HUES48 (cell line): ENCODE data around the gene EIF4E1B.

Source experiments
- H3K27ac ChIP-seq: one replicate; pipeline ENCODE4 v1.7.0; 2013; ENCODE audit warnings: low read depth, low read length, inconsistent platforms
- H3K27me3 ChIP-seq: 2 replicates; pipeline ENCODE4 v1.6.1; 2013; ENCODE audit warnings: mild to moderate bottlenecking, low read length; ENCODE audit not compliant: control insufficient read depth, insufficient read depth
- H3K36me3 ChIP-seq: 2 replicates; pipeline ENCODE4 v1.6.1; 2013; ENCODE audit warnings: low read length; ENCODE audit not compliant: control insufficient read depth, insufficient read depth
- H3K4me1 ChIP-seq: 2 replicates; pipeline ENCODE4 v1.6.1; 2013; ENCODE audit warnings: mild to moderate bottlenecking, low read length; ENCODE audit not compliant: control insufficient read depth, insufficient read depth
- H3K4me3 ChIP-seq: 2 replicates; pipeline ENCODE4 v1.5.1; 2013; ENCODE audit warnings: mild to moderate bottlenecking, low read depth, low read length
- H3K9ac ChIP-seq: 2 replicates; pipeline ENCODE4 v1.6.1; 2013; ENCODE audit warnings: mild to moderate bottlenecking, low read depth, low read length, moderate library complexity
- H3K9me3 ChIP-seq: 2 replicates; pipeline ENCODE4 v1.6.1; 2013; ENCODE audit warnings: low read length; ENCODE audit not compliant: control insufficient read depth, insufficient read depth

Gene EIF4E1B

DNA sequence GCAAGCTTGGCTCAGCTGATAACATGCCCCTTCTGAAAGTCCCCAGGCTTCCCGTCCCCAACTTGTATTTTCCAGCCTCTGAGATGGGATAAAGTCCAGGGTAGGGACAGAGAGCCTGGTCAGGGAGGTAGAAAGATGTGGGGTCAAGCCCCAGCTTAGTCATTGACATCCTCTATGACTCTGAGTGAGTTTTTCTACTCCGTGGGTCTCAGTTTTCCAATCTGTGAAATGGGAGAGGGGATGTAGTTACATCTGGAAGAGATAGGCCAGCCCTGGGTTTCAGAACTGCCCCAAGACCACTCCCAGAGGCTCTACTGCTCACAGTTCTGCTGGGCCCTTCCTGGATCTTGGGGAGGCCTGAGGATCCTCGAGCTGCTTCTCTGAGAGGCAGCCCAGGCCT lies 23.6 kb upstream of the EIF4E1B start:
- Histone ChIP-seq H3K4me1 (peaks cover 3% of the 10 kb centered on the region; the same call in 1 of the 2 replicates), H3K27me3 (peaks cover 14% of the 10 kb centered on the region), H3K27ac (no peak overlapping the region), H3K9me3 (no peaks in the 10 kb centered on the region), H3K36me3 (no peaks in the 10 kb centered on the region), H3K9ac (no peak overlapping the region), H3K4me3 (no peak overlapping the region)

DNA sequence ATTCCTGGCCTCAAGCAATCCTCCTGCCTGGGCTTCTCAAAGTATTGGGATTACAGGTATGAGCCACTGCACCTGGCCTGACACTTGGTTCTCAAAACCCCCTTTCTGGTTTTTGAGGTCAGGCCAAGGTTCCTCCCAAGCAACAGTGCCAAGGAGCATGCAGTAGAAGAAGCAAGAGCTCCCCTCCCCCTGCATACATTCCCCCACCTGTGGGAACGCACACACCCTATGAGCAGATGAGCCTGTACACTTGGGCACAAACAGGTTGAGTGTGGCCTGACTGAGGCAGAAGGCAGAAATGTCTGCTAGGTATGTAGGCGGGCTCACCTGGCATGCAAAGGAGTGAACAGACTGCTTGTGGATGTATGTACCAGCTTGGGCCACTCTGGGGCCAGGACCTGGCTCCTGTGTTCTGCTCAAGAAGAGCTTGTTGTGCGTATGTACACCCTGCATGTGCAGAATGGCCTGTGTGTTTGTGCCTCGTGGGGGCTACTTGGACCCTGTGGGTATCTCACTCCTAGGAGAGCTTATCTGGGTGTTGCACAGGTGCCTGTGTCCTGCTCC lies 22.3 kb upstream of the EIF4E1B start:
- Histone ChIP-seq H3K4me1 (peaks cover 3% of the 10 kb centered on the region; the same call in 1 of the 2 replicates), H3K36me3 (no peaks in the 10 kb centered on the region), H3K9me3 (no peaks in the 10 kb centered on the region), H3K27me3 (peaks cover 14% of the 10 kb centered on the region), H3K27ac (no peak overlapping the region), H3K9ac (no peak overlapping the region), H3K4me3 (no peak overlapping the region)

DNA sequence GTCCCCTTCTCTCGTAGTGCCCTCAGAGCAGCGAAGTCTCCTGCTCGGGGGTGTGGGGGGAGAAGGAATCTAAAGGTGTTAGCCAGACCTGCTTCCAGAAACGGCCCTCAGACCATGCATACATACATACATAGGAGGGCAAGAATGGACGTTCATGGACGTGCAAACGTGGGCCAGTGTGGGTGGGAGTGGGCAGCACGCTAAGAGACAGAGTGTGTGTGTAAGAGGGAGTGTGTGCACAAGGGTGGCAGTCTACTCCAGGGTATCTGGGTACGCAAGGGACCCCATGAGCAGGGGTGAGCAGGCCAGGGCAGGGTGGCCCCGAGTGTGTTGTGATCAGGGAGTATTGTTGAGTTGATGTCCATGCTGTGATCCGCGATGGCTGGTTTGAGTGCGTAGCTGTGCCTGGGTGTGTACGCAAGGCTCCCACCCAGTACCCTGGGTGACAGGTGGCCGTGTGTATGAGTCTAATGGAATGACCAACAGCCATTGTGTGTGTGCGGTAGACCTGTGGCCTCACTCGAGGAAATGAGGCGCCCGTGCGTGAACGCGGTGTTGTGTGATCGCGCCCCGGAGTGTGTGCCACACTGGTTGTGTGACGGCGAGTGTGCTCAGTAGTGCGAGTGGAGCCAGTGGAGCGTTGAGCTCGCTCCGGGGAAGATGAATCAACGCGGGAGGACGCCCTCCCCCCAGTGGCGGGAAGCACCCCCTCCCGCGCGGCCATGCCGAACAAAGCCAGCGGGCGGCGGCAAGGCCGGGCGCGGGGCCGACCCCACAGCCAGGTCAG lies 21.3 kb upstream of the EIF4E1B start:
- peaks cover 14% of the 10 kb centered on the region for H3K27me3 ChIP-seq
- H3K9ac ChIP-seq = peak overlapping the region; percentile 53; the same call in 1 of the 2 replicates
- H3K27ac ChIP-seq = peak overlapping the region; percentile 32
- no peaks in the 10 kb centered on the region for H3K36me3 ChIP-seq
- 0 out of 2 replicates have a peak, but pooled peaks cover 3% of the 10 kb centered on the region for H3K4me1 ChIP-seq
- peak overlapping the region; percentile 68 for H3K4me3 ChIP-seq
- H3K9me3 ChIP-seq = no peaks in the 10 kb centered on the region

DNA sequence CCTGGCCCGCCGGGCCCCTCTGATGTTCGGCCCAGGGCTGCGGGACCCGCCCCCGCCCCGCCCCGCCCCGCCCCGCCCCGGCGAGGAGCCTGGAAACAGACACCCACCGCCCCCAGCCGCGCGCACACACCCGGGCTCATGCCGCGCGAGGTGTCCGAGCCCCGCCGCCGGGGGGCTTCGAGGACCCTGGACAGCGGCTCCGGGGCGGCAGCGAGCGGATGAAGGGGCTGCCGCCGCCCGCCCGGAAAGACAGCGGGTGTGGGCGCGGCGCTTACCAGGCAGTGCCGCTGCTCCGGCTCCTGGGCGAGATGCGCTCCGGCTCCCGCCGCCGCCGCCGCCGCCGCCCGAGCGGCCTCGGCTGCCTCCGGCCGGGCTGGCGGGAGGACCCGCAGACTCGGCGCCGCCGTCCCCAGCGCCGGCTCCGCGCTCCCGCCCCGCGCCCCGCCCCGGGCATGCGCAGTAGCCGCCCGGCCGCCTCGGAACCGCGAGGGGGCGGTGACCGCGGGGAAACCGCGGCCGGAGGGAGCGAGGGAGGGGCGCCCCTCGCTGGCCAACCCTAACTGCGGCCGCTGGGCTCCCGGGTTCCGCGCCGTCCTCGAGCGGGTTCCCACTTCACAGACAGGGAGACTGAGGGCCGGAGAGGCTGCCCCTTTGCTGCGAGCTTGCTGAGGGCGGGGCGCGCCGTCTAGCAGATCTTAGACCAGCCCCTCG lies 20.6 kb upstream of the EIF4E1B start, which contains the start of gene GPRIN1:
GPRIN1 (minus strand) TSS at position 433 of the 711 bp plus-strand sequence. CDS start 10,322 bp downstream, outside the sequence.
- peak within 1 kb of the TSS; percentile 53; the same call in 1 of the 2 replicates for H3K9ac ChIP-seq
- H3K9me3 ChIP-seq = no peaks in the 10 kb centered on the region
- peak within 1 kb of the TSS; percentile 68 for H3K4me3 ChIP-seq
- H3K4me1 ChIP-seq = 0 out of 2 replicates have a peak, but pooled peaks cover 3% of the 10 kb centered on the region
- H3K27me3 ChIP-seq = peaks cover 14% of the 10 kb centered on the region
- H3K27ac ChIP-seq = peak within 1 kb of the TSS; percentile 70
- H3K36me3 ChIP-seq = no peaks in the 10 kb centered on the region

DNA sequence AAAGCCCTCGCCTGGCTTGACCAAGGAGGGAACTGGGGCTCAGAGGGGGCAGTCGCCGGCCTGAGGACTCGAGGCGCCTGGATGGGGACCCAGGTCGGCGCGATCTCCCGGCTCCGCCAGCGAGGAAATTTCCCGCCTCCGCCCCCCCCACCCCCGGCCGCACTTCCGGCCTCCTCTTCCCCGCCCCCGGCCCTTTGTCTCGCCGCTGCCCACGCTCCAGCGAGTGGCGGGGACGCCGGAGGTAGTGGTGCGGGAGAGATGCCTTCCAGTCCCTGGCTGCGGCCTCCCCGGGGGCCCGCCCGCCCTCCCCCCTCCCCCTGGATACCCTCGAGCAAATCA lies 20.1 kb upstream of the EIF4E1B start:
- Histone ChIP-seq H3K9me3 (no peaks in the 10 kb centered on the region), H3K27me3 (peaks cover 14% of the 10 kb centered on the region), H3K9ac (no peak overlapping the region), H3K27ac (peak overlapping the region; percentile 52), H3K4me3 (peak overlapping the region; percentile 68), H3K4me1 (0 out of 2 replicates have a peak, but pooled peaks cover 3% of the 10 kb centered on the region), H3K36me3 (no peaks in the 10 kb centered on the region)

DNA sequence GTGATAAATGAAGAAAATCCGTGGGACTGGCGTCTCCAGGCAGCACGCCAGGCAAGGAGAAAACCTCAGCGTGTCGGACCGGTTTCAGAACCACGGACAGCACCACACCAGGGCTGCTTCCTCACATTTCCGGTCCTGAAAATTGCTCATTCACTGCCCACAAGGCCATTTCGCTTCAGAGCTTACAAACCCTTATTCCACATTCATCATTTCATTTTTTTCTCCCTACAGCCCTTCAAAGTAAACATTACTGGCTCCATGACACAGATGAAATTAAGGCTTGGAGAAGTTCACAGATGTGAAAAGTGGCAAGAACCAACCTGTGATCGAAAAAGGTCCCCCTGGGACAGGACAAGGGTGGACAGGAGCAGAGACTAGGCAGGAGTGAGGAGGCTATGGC lies 19.0 kb upstream of the EIF4E1B start:
- Histone ChIP-seq H3K27me3 (peaks cover 17% of the 10 kb centered on the region), H3K9ac (no peak overlapping the region), H3K36me3 (no peaks in the 10 kb centered on the region), H3K4me1 (no peaks in the 10 kb centered on the region), H3K27ac (no peak overlapping the region), H3K4me3 (no peak overlapping the region), H3K9me3 (no peaks in the 10 kb centered on the region)

DNA sequence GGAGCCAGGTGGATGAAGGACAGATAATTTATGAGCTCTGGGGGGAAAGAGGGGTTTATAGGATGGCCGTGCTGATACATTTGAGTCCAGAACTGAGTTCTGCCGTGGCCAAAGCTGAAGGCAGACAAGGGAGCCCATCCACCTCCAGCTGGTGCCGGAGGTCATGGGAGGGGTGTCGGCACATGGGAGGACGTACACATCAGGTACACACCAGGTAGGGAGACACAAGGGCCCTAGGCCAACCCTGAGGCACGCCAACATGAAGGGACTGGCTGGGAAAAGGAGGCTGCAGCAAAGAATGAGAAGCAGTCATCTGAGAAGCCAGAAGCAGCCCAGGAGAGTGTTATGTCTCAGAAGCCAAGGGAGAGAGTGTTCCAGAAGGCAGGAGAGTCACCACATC lies 18.5 kb upstream of the EIF4E1B start:
- Histone ChIP-seq H3K27ac (no peak overlapping the region), H3K36me3 (no peaks in the 10 kb centered on the region), H3K9me3 (no peaks in the 10 kb centered on the region), H3K4me1 (no peaks in the 10 kb centered on the region), H3K9ac (no peak overlapping the region), H3K4me3 (no peak overlapping the region), H3K27me3 (peaks cover 17% of the 10 kb centered on the region)

DNA sequence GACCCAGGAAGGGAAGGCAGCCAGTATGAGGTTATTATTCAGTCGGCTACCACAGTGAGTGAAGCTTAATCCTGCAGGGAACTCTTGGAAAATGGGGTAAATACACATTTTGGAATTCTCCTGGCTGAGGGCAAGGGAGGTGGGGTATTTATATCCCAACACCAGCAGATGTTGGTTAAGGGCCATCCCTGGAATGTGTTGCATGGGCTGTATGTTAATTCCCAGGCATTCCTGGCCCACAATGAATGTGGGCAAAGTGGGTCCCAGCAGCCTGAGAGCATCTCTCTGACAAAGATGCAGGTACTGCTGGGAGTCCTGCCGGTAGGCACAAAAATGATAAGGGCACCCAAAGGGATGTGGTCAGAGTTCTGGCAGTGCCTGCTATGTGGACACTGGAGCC lies 17.6 kb upstream of the EIF4E1B start:
- H3K4me1 ChIP-seq = no peaks in the 10 kb centered on the region

DNA sequence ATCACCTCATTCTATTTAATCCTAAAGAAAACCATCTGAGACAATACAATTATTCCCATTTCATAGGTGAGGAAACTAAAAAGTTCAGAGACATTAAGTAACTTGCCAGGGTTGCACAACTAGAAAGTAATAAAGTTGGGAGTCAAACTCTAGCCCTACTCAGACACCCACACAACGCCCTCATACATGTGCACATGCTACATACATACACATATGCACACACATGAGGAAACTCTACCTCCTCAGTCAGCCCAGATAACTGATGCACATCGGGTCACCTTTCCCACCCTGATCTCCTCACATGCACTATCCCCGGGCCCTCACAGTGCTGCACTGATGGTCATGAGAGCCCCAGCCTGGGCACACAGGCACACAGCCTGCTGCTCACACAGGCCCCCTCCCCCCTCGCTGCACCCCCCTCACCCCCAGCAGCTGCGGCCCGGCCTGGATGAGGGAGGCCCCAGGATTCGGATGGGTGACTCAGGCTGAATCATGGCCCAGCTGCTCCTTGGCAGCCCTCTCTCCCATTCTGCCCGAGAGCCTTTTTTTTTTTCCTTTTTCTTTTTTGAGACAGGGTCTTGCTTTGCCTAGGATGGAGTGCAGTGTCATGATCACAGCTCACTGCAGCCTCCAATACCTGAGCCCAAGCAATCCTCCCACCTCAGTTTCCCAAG lies 15.5 kb upstream of the EIF4E1B start:
- H3K9me3 ChIP-seq = no peaks in the 10 kb centered on the region
- H3K4me3 ChIP-seq = no peak overlapping the region
- peaks cover 3% of the 10 kb centered on the region for H3K4me1 ChIP-seq
- no peak overlapping the region for H3K9ac ChIP-seq
- H3K27ac ChIP-seq = no peak overlapping the region
- no peaks in the 10 kb centered on the region for H3K36me3 ChIP-seq
- peaks cover 31% of the 10 kb centered on the region for H3K27me3 ChIP-seq

More for the DNA sequence above, 17.6 kb upstream of the EIF4E1B start:
- H3K9ac ChIP-seq = no peak overlapping the region
- no peak overlapping the region for H3K27ac ChIP-seq
- H3K4me3 ChIP-seq = no peak overlapping the region
- no peaks in the 10 kb centered on the region for H3K9me3 ChIP-seq
- H3K36me3 ChIP-seq = no peaks in the 10 kb centered on the region
- peaks cover 21% of the 10 kb centered on the region for H3K27me3 ChIP-seq

DNA sequence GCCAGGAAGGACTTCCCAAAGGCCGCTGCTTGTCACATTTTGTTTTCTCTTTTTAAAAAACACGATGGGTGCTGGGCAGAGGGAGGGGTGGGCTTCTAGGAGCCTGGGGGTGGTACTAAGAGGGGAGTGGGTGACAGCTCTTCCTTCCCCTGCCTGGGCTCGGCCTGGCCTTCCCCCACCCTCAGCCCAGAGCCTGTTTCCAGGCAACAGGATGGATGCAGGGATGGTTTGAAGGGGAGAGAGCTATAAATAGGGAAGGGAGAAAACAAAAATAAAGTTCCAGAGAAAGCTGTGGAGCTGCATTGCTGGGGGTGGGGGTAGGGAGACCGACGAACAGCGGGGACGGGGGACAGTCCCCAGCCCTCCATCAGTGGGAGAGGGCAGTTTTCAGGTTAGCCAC lies 14.0 kb upstream of the EIF4E1B start:
- Histone ChIP-seq H3K9me3 (no peaks in the 10 kb centered on the region), H3K4me3 (no peak overlapping the region), H3K36me3 (no peaks in the 10 kb centered on the region), H3K4me1 (peaks cover 3% of the 10 kb centered on the region), H3K27ac (no peak overlapping the region), H3K9ac (no peak overlapping the region), H3K27me3 (peaks cover 41% of the 10 kb centered on the region)
